Suprapubic skin (tissue), 4 donors: Measurements from ENCODE around the gene STAC2. TPM values are rescaled to one million over a fixed set of nuclear protein-coding genes. Genes with fewer than 3 reads are reported as not detected.

Experiments
- DNase-seq, 2 donors: peaks; one replicate each; pipeline ENCODE4 v3.0.0-alpha.2; 2019; ENCODE audit warnings: low spot score in 2 of 2
- H3K27ac ChIP-seq: fragments of 200-600 bp; sonication (generic); one replicate; pipeline ENCODE4 v1.5.1; 2019
- H3K27me3 ChIP-seq: fragments of 200-600 bp; sonication (generic); one replicate; pipeline ENCODE4 v1.5.1; 2019
- H3K36me3 ChIP-seq: fragments of 200-600 bp; sonication (generic); one replicate; pipeline ENCODE4 v1.5.1; 2019
- H3K4me1 ChIP-seq: fragments of 200-600 bp; sonication (generic); one replicate; pipeline ENCODE4 v1.5.1; 2019
- H3K4me3 ChIP-seq: fragments of 200-600 bp; sonication (generic); one replicate; pipeline ENCODE4 v1.5.1; 2019; ENCODE audit warnings: mild to moderate bottlenecking
- H3K9me3 ChIP-seq: fragments of 200-600 bp; sonication (generic); one replicate; pipeline ENCODE4 v1.5.1; 2019
- CTCF ChIP-seq, 2 donors: fragments of 200-600 bp in 1 of 2; fragments of 450-650 bp in 1 of 2; sonication (generic) in 1 of 2; IDR thresholded peaks; one replicate each; pipeline ENCODE4 v1.5.1; 2016 to 2019; ENCODE audit warnings: antibody characterized with exemption in 2 of 2, mild to moderate bottlenecking in 1 of 2, moderate library complexity in 1 of 2
- EP300 ChIP-seq: sonication (generic); formaldehyde crosslinking; IDR thresholded peaks from one replicate; pipeline ENCODE4 v1.6.1; 2017; ENCODE audit warnings: antibody characterized with exemption
- POLR2A ChIP-seq, 2 donors: fragments of 450-650 bp; IDR thresholded peaks; one replicate each; pipeline ENCODE4 v1.6.1; 2017; ENCODE audit warnings: antibody characterized with exemption in 2 of 2, mild to moderate bottlenecking in 2 of 2, moderate library complexity in 2 of 2
- POLR2AphosphoS5 ChIP-seq, 3 donors: sonication (generic); formaldehyde crosslinking; IDR thresholded peaks; one replicate each; pipeline ENCODE4 v1.6.1; 2017; ENCODE audit warnings: antibody characterized with exemption in 3 of 3
- WGBS: methylation state at CpG from one replicate; pipeline ENCODE4 v1.1.5; 2018; 5-methylcytosine and 5-hydroxymethylcytosine counted together
- total RNA-seq, 4 donors: library from RNA; depleted of rRNA; stranded (reverse); fragments of >200 nt; gene quantifications; one replicate each; pipeline ENCODE4 v1.1.0, GENCODE V29; 2016

STAC2 gene
- total RNA-seq, 4 donors from 2014 or later = 10.9 to 26.4 (median 16.5) TPM

- no peak overlapping the region for H3K27ac ChIP-seq
- H3K4me1 ChIP-seq = peaks cover 35% of the 10 kb centered on the region
- no peak for DNase-seq
- H3K36me3 ChIP-seq = no peaks in the 10 kb centered on the region
- 64% methylated on average over 7 of the region's 7 CpGs for WGBS
- TF ChIP-seq POLR2A (IDR thresholded peaks at IDR 0.05) (no peak), EP300 (no peak), POLR2AphosphoS5 (IDR thresholded peaks at IDR 0.05) (no peak), CTCF (IDR thresholded peaks at IDR 0.05) (no peak)
- no peaks in the 10 kb centered on the region for H3K27me3 ChIP-seq
- H3K4me3 ChIP-seq = no peak overlapping the region
- no peaks in the 10 kb centered on the region for H3K9me3 ChIP-seq
Measured at GRCh38 chr17:39166437-39167335, 59.1 kb downstream of the STAC2 start.

GRCh38 chr17:39165841-39166349 is 59.9 kb downstream of the STAC2 start, which contains the start of gene ARL5C:
TSS of gene ARL5C (minus strand) at chr17:39166161. CDS start at chr17:39165760, 401 bp downstream.
- H3K27me3 ChIP-seq = no peaks in the 10 kb centered on the region
- no peak for TF ChIP-seq POLR2A (IDR thresholded peaks at IDR 0.05)
- no peak for TF ChIP-seq CTCF (IDR thresholded peaks at IDR 0.05)
- no peak for TF ChIP-seq POLR2AphosphoS5 (IDR thresholded peaks at IDR 0.05)
- no peak for TF ChIP-seq EP300
- 60% methylated on average over 1 of the region's 17 CpGs for WGBS

GRCh38 chr17:39165178-39165840 is 60.4 kb downstream of the STAC2 start:
- Histone ChIP-seq H3K9me3 (no peaks in the 10 kb centered on the region), H3K27me3 (no peaks in the 10 kb centered on the region), H3K36me3 (no peaks in the 10 kb centered on the region), H3K4me3 (peak overlapping the region; percentile 52), H3K4me1 (peaks cover 35% of the 10 kb centered on the region), H3K27ac (no peak overlapping the region)
- 41% methylated on average over 36 of the region's 51 CpGs for WGBS
- no peak for DNase-seq
- TF ChIP-seq POLR2A (IDR thresholded peaks at IDR 0.05) = no peak
- TF ChIP-seq POLR2AphosphoS5 (IDR thresholded peaks at IDR 0.05) = no peak
- TF ChIP-seq EP300 = no peak
- TF ChIP-seq CTCF (IDR thresholded peaks at IDR 0.05) = no peak

More at GRCh38 chr17:39165841-39166349, 59.9 kb downstream of the STAC2 start, which contains the start of gene ARL5C:
- peak within 1 kb of the TSS; percentile 52 for H3K4me3 ChIP-seq
- H3K9me3 ChIP-seq = no peaks in the 10 kb centered on the region
- no peak for DNase-seq
- no peak within 1 kb of the TSS for H3K27ac ChIP-seq
- H3K4me1 ChIP-seq = peaks cover 35% of the 10 kb centered on the region
- H3K36me3 ChIP-seq = no peaks in the 10 kb centered on the region

DNA sequence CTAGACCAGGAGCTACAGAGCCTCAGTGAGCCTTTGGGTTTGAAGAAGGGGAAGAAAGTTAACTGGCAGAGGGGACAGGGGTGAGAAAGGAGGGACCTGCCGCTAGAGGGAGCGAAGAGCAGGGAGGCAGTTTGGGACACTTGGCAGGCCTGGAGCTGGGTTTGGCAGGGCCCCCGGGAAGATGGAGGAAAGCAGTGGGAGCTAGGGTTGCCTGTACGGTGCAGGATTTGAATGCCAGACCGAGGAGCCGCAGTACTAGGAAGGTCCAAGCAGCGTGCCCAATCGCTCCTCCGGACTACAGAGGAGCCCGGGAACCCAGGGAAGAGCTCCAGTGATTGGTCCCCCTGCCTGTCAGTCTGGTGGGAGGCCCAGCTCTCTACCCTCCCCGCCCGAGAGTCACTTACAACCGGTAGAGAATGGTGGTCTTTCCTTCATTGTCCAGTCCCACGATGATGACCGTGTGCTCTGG is 61.0 kb downstream of the STAC2 start:
- TF ChIP-seq POLR2A (IDR thresholded peaks at IDR 0.05) = no peak
- TF ChIP-seq CTCF (IDR thresholded peaks at IDR 0.05) = peak; percentile 69 to 85
- Histone ChIP-seq H3K4me3 (peak overlapping the region; percentile 52), H3K27ac (no peak overlapping the region), H3K36me3 (no peaks in the 10 kb centered on the region), H3K4me1 (peaks cover 35% of the 10 kb centered on the region), H3K9me3 (no peaks in the 10 kb centered on the region), H3K27me3 (no peaks in the 10 kb centered on the region)
- WGBS = 0% methylated on average over 6 of the region's 15 CpGs
- peak; percentile 91 for DNase-seq

DNA sequence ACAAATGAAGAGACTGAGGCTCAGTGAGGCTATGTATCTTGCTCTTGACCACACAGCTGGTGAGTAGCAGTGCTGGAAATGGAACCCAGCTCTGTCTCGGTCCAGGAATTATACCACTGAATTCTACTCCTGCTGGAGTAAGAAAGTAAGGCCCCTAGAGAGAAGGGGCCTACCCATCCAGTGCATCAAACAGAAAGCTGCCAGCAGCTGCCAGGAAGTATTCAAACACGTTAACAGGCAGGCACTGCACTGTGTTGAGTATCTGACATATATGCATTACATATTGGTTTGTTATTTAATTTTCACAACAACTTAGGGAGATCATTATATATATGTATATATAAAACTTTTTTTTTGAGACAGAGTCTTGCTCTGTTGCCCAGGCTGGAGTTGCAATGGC is 63.8 kb downstream of the STAC2 start:
- WGBS = 91% methylated on average over 2 of the region's 2 CpGs
- Histone ChIP-seq H3K9me3 (no peaks in the 10 kb centered on the region), H3K4me3 (no peak overlapping the region), H3K4me1 (peaks cover 28% of the 10 kb centered on the region), H3K27ac (no peak overlapping the region), H3K36me3 (no peaks in the 10 kb centered on the region), H3K27me3 (no peaks in the 10 kb centered on the region)
- TF ChIP-seq POLR2AphosphoS5 (IDR thresholded peaks at IDR 0.05) (no peak), CTCF (IDR thresholded peaks at IDR 0.05) (no peak), EP300 (no peak), POLR2A (IDR thresholded peaks at IDR 0.05) (no peak)
- no peak for DNase-seq
